RPMI8226 (cell line): Measurements from ENCODE around the gene STBD1.
A peak's percentile ranks its signal among the peaks of the same experiment; 100 is the strongest.
"Not testable (repeated sequence)": the region's sequence is repeated elsewhere in the genome, so short reads cannot be mapped to it uniquely, and the experiment has no call there.

Experiments
- DNase-seq: peaks from one replicate; pipeline ENCODE4 v3.0.0-alpha.2; 2015

The STBD1 gene

GRCh38 chr4:76305971-76306881 is at the start of gene STBD1:
STBD1 (plus strand) TSS chr4:76306733; CDS start chr4:76306770, 37 bp downstream.
- DNase-seq = peak; percentile 65

- no peak for DNase-seq
Observed at GRCh38 chr4:76256968-76257367, 49.6 kb upstream of the STBD1 start.

GRCh38 chr4:76257824-76258223 is 48.7 kb upstream of the STBD1 start:
- DNase-seq = no peak

- DNase-seq = no peak
Observed at GRCh38 chr4:76260571-76260970, 46.0 kb upstream of the STBD1 start.

- DNase-seq = no peak
Observed at GRCh38 chr4:76265631-76266218, 40.8 kb upstream of the STBD1 start.

GRCh38 chr4:76266627-76267026 is 39.9 kb upstream of the STBD1 start:
- no peak for DNase-seq

GRCh38 chr4:76267811-76268210 is 38.7 kb upstream of the STBD1 start:
- no peak for DNase-seq

GRCh38 chr4:76270244-76271175 is 36.0 kb upstream of the STBD1 start:
- DNase-seq = no peak

GRCh38 chr4:76271248-76271647 is 35.3 kb upstream of the STBD1 start:
- no peak for DNase-seq

GRCh38 chr4:76272073-76272472 is 34.5 kb upstream of the STBD1 start:
- DNase-seq = no peak

GRCh38 chr4:76272582-76272981 is 34.0 kb upstream of the STBD1 start:
- no peak for DNase-seq

GRCh38 chr4:76272999-76273398 is 33.5 kb upstream of the STBD1 start:
- DNase-seq = no peak

- no peak for DNase-seq
Observed at GRCh38 chr4:76275486-76276124, 30.9 kb upstream of the STBD1 start.

- no peak for DNase-seq
Observed at GRCh38 chr4:76276813-76277212, 29.7 kb upstream of the STBD1 start.

GRCh38 chr4:76277667-76278066 is 28.9 kb upstream of the STBD1 start:
- DNase-seq = no peak

- no peak for DNase-seq
Observed at GRCh38 chr4:76278583-76278982, 27.9 kb upstream of the STBD1 start.

- peak; percentile 44 for DNase-seq
Observed at GRCh38 chr4:76279462-76279861, 27.1 kb upstream of the STBD1 start.

- DNase-seq = no peak
Observed at GRCh38 chr4:76280488-76281441, 25.8 kb upstream of the STBD1 start.

- not testable (repeated sequence) for DNase-seq
Observed at GRCh38 chr4:76281594-76281993, 24.9 kb upstream of the STBD1 start.

- no peak for DNase-seq
Observed at GRCh38 chr4:76282941-76283689, 23.4 kb upstream of the STBD1 start.

GRCh38 chr4:76283900-76284299 is 22.6 kb upstream of the STBD1 start:
- DNase-seq = no peak
